ENCODE data around the gene HSD3B2.
"Not testable (repeated sequence)": the region's sequence is repeated elsewhere in the genome, so short reads cannot be mapped to it uniquely, and the experiment has no call there.

HSD3B2 gene

DNA sequence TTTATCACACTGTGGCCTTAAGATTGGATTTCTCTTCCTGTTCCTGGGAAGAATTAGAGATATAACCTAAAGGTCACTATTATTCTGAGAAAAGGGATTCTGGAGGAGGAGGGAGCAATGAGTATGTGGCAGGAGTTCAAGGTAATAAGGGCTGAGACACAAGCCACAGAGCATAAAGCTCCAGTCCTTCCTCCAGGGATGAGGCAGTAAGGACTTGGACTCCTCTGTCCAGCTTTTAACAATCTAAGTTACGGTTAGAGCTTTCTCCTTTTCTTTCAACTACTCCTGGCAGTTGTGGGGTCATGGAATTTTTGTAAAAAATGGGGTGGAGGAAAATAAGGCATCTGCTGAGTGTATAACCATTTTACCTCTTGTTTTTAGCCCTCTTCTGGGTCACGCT, at the start of gene HSD3B2:
Gene HSD3B2 (plus strand): TSS at position 201 of the 400 bp plus-strand sequence. CDS start 270 bp downstream, outside the sequence.
- DNase-seq = no peak

DNA sequence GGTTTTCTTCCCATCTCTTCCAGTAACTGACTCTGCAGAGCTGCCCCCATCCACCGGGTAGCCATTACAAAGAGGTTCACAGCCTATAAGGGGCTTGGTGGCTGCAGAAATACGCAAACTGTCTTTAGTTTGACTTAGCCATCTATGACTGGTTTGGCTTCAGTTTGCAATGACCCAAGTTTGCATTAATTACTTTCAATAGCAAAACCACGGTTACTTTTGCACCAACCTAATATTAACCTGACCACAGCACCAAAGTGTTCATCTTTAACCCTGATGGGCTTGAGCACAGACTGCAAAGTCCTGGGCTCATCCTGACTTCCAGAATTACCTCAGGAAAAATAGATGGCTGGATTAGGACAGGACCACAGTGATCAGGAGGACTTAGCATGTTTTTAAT, 48.5 kb upstream of the HSD3B2 start:
- DNase-seq = no peak

DNA sequence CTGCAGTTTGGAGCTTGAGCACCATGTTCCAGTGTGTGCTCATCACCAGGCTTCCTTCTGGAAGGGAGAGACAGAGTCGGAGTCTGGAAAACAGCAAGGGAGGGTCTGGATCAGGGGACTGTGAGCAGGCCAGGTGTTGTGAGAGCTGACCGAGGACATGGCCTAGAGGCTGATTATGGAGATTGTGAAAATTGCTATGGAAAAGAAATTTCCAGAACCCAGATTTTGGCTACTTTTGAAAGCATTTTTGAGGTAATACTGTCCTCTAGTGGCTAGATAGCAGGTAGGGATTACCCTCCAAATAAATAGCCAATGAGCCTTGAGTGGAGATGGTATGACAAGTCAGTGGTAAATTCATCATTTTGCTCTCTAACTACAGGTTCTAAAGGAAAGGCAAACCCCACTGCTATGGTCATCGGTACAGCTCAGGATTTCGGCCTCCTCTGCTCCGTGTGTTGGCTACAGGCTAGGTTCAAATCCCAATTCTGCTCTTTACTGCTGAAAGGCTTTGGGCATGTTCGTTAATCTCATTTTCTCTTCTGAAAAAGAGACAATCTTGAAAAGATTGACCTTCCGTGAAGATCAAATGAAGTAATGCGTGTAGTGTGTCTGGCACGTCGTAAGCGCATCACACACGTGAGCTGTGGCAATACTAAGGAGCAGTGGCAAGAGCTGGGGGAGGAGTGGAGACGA, 47.4 kb upstream of the HSD3B2 start:
- DNase-seq = no peak

DNA sequence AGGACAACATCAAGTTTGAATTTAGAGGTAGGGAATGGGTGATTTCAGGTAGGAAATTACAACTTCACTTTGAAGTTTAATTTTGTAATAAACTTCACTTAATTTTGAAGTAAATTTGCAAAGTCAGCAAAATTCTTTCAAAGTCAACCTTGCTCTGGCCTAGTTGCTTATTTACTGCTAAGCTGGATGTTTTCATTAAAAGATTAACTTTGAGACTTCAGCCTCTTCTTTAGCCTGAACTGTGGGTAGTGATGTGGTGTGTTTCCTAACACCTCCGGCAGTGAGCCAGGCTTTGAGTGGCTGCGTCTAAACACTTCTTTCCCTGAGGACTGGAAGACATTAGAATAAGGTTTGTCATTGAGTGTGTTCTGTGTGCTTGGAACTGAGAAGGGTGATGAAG, 46.4 kb upstream of the HSD3B2 start, which contains the start of gene HAO2:
Gene HAO2 (plus strand): TSS at position 232 of the 400 bp plus-strand sequence. CDS start 12,301 bp downstream, outside the sequence.
- no peak for DNase-seq

DNA sequence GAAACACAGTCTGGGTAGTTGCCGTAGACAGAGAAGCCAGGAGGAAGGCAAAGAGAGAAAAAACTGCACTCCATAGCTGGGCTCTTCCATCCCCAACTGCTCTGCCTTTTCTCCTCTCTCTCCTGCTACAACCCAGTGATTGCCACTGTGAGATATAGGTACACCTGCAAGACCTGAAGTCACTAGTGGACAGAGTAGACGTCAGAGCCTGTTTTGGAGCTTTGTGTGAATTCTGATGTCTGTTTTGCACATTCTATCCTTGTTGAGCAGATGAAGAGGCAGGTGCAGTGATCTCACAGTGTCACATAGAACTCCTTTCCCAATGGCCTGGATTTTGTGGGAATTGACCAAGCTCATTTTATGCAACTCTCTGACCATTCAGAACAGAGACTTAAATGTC, 44.2 kb upstream of the HSD3B2 start:
- no peak for DNase-seq

DNA sequence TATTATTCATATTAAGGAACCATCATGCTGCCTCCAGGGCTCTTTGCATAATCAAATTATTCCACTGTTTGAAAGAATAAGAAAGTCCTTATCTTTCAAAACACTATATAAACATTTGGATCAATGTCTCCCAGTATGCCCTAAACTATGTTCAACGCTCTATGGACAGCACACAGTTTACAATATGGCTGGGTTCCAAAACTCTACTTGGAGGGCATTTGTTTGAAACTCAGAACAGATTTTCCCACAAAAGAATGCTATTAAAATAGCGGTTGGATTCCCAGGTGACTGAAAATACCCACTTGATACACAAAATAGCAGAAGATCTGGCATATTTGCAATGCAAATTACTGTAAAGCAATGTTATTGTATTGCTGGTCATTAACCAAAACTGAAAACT, 43.1 kb upstream of the HSD3B2 start:
- no peak for DNase-seq

DNA sequence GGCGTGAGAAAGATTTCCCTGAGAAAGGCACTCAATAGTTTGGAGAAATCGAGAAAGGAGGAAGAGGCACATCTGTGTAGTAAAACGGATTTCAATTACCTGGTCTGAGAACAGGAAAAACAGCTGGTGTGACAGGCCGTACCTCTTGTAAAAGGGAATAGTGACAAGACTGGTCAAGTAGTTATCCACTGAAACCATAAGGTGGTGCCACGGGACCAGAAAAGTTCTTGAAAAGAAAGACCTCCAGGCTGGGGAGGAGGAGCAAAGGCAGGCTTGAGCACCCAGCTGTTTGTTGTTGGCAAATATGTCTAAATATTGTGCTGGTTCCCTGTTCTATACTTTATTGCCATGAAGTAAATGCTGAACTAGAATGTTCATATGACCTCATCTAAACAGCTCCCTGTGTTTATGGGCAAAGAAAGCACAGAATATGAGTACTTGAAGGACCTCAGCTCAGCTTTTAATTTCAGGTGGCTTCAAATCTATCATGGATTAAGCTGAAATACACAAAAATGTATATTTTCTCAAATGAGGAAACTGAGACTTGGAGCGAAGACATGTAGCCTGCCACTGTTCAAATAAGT, 42.4 kb upstream of the HSD3B2 start:
- no peak for DNase-seq

DNA sequence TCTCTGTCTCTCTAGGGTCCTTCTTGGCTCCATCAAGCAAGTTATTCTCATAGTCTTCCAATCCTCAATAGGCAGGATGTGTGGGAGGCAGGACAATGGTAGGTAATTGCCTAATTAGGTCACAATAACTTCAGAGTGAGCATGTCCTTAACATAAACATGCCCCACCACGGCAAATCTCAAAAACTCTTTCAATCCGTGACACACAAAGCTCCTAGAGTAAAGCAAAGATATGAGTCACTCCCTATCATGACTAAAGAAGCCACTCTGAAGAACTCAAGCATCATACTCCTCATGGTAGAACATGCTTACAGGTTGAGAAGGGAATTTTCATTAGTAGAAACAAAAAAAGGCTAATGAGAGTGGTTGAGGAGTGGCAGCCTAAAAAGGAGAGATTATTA, 41.5 kb upstream of the HSD3B2 start:
- no peak for DNase-seq

DNA sequence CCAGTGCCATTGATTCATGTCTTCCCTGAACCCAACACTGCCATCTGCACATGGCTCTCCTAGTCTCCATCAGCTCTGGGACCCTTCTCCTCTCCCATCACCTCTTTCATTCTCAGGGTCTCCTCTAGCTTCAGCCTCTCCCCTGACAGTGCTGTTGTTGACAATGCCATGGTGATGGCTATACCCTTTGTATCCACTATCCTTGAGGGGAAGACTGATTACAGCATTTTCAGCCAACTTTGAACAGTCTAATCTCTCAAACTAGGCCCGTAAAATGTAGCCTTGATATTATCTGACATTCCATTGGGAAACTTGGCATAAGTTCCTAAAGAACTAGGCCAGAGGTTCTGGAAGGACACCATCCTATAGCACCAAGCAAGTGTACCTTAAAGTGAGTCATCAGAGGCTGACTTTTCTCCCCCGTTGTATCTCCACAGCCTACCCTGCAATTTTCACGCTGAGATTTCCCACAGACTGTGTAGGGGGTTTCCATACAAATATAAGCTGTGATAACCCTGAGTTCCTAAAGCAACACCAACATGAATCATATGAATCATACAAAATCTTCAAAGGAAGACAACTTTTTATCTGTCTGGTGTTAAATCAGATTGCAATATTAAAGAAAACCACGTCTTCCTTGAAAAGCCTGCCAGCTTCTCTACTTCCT, 40.6 kb upstream of the HSD3B2 start:
- no peak for DNase-seq

DNA sequence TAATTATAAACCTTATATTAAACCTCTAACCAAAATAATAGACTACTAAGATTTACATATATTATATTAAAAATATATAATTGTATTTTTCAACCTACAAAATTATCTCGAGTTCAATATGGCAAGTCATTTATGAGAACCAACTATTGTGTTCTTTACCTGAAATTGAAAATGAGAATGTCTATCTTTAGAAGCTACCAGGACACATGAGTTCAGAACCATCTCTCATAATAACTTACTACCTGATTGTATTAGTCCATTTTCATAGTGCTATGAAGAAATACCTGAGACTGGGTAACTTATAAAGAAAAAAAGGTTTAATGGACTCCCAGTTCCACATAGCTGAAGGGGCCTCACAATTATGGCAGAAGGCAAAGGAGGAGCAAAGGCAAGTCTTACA, 39.6 kb upstream of the HSD3B2 start:
- DNase-seq = no peak

DNA sequence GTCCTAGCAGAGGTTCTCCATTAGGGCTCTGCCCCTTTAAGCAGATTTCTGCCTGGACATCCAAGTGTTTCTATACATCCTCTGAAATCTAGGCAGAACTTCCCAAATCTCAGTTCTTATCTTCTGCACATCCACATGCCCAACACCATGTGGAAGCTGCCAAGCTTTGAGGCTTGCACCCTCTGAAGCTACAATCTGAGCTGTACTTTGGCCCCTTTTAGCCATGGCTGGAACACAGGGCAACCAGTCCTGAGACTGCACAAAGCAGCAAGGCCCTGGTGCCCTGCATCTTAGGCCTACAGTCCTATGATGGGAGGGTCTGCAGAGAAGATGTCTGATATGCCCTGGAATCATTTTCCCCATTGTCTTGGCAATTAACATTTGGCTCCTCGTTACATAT, 38.4 kb upstream of the HSD3B2 start:
- no peak for DNase-seq

DNA sequence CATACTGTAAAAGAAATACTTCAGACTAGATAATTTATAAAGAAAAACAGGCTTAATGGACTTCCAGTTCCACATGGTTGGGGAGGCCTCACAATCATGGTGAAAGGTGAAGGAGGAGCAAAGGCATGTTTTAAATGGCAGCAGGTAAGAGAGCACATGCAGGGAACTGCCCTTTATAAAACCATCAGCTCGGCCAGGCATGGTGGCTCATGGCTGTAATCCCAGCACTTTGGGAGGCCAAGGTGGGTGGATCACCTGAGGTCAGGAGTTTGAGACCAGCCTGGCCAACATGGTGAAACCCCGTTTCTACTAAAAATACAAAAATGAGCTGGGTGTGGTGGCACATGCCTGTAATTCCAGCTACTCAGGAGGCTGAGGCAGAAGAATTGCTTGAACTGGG, 37.4 kb upstream of the HSD3B2 start:
- not testable (repeated sequence) for DNase-seq

DNA sequence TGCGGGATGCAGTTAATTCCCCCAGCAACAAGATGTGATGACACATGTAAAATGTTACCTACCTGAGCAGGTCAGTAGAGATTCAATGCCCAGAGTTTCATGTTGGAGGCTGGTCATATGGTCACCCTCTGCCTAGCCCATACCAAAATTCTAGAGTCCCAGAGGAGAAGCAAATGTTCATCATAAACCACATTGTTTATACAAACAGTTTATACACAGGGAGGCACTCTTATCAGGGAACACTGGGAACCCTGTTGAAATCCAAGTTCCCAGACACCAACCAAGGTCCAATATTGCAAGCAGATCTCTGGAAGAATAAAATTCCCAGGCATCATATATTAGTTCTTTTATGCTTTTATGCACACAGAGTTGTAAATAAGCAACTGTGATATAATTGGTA, 35.8 kb upstream of the HSD3B2 start:
- DNase-seq = no peak

DNA sequence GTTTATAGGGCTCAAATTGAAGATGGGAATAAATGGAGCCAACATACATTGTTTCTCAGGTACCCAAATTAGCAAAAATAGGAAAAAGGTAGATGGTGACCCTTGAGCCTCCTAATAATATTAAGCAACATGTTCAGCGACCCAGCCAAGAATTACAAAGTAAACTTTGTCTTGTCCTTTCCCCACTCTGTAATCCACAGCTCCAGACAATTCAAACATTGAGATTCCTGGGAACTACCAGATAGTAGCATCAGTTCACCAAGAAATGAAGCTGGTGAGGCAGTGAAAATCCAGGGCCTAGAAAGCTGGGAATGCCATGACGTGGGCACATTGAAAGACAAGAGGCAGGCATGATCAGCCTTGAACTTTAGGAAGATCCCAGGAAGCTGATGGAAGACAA, 34.6 kb upstream of the HSD3B2 start:
- DNase-seq = no peak

DNA sequence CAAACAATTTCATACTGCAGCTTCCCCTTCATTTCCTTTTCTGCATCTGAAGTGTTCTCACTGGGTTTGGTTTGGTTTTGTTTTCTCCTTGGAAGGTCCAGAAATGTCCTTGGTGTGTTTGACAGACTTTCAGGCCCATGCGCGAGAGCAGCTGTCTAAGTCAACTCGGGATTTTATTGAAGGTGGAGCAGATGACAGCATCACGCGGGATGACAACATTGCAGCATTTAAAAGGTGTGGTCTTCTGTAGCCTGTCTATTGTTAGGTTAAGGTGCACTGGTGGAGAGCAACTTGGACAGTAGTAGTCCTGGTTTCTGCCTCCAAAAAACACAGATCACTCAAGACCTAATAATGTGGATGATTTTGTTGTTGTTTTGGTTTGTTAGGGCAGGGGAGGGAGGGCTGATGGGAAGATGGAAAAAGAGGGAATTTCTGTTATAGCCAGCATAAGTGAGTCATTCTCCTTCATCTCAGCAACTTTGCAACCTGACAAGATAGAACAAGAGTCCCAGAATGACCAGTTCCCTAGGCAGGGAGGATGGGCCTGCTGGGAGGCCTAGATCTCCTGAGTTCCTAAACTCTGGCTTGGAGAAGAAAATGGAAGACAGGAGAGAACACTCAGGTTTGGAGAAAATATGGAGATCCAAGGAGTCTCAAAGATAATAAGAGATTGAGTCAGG, 33.8 kb upstream of the HSD3B2 start:
- DNase-seq = no peak

DNA sequence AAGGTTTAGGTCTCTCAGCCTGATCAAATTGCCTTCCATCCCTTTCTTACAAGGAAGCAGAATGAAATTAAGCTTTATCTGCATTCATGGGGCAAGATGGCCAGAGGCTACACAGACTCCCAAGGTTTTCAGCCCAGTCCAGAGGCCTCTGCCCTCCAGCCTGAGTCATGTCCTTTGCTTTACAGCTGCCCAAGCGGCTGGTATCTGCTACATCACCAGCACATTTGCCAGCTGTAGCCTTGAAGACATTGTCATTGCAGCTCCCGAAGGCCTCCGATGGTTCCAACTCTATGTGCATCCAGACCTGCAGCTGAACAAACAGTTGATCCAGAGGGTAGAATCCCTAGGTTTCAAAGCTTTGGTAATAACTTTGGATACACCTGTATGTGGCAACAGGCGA, 30.4 kb upstream of the HSD3B2 start:
- DNase-seq = no peak

DNA sequence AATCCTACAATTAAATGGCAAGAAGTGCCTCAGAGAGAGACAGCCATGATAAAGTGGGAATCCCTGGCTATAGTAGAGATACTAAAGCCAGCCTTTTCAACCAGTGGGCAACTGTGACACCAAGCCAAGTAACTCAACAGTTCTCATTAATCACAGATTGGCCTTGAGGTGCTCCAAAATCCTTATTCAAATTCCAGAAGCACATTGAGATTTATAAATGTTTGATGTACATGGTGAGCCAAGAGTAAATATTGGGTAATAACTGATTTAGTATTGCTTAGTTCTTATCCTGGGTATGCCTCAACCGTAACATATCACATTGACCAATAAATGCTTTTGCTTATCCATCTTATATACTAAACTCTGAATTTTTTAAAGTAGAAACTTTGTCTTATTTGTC, 29.3 kb upstream of the HSD3B2 start:
- no peak for DNase-seq

DNA sequence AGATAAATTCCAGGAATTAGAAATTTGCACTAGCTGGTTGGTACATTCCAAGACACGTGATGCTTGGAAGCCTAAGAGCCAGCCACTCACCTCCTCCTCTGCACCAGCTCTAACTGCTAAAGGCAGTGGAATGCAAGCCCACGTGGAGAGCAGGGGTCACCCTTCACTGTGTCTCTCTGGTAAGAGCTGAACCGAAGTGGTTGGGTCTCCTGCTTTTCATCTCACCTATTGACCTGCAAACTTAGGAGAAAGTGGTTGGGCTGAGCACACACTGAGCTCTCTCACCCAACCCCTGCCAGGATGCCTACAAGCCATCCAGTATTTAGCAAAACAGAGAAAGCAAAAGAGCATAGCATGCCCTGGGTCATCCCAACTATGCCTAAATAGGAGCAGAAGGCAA, 27.1 kb upstream of the HSD3B2 start:
- DNase-seq = no peak

DNA sequence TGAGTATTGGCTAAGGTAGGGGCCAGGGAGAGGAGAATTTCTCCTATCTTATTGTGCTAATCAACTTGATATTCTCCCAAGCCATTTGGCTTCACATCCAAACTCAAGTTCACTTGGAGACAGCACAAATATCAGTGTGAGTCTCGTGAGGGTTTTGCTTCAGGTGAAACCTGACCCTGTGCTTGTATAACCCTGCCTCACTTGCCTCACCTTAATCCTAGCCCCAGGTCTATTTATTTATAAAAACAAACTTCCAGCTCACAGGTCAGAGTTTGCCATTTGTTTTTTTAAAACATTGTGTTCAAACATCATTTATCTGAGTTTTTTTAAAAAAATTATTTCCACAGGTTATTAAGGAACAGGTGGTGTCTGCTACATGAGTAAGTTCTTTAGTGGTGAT, 26.5 kb upstream of the HSD3B2 start:
- DNase-seq = no peak

DNA sequence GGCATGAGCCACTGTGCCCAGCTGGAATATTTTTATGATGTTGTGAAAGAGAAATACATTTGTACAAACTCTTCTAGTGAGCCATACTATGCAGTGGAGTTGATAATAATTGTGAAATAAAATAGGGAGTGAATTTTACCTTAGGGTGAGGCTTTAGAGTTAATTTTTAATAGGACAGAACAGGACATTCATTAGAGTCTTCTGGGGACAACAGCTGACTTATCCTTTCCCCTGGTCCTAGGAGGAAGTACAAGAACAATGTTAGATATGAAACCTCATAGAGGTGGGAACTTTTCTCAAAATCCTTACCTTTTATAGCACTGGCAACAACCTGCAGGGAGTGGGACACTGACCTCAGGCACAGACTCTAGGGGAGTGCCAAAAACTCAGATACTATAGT, 24.4 kb upstream of the HSD3B2 start:
- DNase-seq = no peak

DNA sequence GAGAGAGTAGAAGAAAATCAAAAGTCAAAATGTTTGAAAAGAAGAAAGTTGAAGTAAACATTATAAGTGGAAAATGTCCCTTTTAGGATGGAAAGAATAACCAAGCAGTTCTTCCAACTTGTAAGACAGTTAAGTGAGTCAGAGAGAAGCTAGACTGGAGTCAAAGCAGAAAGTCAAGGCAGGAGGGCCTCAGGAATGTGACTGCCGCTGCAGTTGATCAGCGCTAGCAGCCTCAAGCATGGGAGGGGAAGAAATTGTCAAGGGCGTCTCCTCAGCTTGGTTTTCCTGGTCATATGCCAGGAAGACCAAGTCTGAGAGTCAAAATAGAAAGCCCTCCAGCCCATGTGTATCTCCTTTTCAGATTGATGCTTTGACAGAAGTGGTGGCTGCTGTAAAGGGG, 23.2 kb upstream of the HSD3B2 start:
- DNase-seq = no peak

DNA sequence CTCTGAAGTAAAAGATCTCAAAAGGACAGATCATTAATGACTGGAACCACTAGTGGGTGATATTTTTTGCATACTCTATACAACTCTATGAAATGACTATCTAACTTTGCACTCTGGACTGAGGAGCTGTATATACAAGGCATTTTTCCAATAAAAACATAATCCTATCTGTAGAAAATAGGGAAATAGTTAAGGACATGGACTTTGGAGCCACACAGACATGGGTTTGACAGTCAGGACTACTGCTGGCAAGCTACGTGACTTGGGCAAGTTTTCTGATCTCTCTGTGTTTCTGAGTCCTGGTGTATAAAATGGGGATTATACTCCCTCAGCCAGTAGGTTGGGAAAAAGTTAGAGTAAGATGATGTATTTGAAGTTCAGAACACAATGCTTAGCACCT, 20.9 kb upstream of the HSD3B2 start:
- DNase-seq = no peak

DNA sequence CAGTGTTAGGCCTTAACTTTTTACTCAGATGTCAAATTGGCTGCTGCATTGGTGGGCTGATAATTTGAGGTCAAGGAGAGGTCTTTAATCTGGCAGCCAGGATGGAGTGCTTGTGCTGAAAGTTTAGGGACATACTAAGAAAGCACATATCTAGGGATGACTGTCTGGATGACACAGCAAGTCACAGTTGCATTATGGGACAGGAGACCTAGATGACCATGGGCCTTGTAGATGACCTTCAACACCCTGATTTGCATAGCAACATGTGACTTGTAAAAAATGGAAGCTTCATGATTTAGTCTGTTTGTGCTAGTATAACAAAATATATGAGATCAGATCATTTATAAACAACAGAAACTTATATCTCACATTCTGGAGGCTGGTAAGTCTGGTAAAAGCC, 18.0 kb upstream of the HSD3B2 start:
- DNase-seq = no peak

DNA sequence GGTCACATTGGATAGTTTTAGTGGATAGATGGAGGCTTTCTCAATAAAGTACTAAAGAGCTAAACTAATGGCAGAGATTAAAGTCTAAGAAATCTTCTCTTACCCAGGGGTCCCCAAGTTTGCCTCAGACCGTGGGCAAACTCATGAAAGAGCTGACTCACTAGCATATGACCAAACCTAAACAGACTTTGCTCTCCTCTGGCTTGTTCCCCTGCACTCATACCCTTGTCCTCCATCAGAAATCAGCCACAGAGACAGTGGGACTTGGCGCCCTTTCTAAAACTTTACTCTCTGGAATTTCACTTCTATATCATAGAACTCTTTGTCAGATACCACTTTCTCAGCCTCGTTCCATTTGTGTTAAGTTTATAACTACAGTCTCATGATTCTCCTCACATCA, 17.0 kb upstream of the HSD3B2 start:
- DNase-seq = no peak

Measured in CD4-positive, alpha-beta T cell treated with Interleukin-4 for 4 hours (primary cell).